ENCODE results near the gene IDH3G. TPM values are rescaled to one million over a fixed set of nuclear protein-coding genes. Genes with fewer than 3 reads are reported as not detected.

Gene IDH3G
- total RNA-seq, result 74.0 and 81.8 TPM in 2 replicates

DNA sequence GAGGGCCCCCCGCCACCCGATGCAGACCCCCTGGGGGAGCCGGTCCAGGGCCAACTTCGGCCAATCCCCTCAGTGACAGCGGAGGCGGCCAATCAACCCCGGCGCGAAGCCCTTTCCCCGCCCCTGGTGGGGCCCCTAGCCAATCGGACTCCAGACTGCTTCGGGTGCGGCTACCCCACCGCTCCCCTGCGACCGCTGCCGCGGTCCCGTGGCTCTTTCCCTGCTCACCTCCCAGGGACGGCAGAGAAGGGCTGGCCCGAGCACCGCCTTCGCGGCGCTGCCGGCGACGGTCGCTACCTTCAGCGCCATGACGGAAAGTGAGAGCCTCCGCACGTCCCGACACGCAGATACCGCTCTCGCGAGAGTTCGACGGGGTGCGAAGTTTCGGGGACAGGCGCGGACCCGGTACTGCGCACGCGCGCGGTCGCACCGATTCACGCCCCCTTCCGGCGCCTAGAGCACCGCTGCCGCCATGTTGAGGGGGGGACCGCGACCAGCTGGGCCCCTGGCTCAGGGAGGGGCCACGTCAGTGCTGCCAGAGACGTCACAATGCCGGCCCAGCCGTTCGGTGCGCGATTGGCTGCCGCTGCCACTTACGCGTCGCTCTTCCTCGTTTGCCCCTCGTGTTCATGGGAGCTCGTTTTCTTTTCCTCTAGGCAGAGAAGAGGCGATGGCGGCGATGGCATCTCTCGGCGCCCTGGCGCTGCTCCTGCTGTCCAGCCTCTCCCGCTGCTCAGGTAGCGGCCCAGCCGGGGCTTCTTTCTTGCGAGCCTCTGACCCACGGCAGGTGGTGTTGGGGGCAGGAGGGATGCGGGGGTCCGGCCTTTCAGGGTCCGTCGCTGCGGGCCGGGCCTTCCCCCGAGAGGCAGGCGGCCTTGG lies at the start of gene IDH3G, which contains the start of gene SSR4:
Gene IDH3G, minus strand, starts transcription at position 358 of the 879 bp plus-strand sequence. Its CDS starts 49 bp downstream, at position 309.
Gene SSR4, plus strand, starts transcription at position 651 of the 879 bp plus-strand sequence. Its CDS starts 20 bp downstream, at position 671.

DNA sequence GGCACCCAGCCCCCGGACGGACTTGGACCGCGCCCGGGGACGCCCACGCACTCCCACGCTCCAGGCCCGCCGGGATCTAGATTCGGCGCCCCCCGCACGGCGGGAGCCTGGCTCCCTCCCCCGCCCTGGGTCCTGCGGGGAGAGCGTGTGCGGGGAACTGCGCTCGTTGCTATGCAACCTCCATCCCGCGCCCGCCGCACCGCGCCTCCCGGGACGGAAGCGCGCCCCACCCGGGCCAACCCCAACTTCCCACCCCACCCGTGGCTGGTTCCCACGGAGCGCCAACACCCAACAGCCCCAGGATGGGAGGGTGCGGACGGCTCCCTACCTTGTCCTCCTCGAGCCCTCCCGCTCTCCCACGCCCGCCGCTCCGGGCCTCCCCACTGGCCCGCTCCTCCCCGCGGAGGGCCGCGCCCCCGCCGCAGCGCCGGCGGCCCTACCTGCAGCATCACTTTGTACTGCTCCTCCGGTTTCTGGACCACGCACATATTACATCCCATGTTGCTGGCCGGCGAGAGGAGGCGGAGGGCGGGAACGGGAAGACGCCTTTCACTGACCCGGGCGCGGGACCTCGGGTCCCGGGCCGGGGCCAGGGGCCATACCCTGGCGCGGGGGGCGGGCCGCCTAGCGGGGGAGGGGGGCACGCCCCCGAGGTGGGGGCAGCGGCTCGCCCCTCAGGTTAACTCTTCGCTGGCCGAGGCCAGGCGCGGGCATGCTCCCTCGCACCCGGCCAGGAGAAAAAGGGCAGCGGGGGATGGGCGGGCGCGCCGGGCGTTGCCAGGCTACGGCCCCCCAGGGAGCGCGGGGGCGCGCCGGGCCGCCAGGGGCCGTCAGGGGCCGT lies 35.8 kb upstream of the IDH3G start, which contains the start of gene PDZD4:
Gene PDZD4, minus strand, starts transcription at position 746 of the 841 bp plus-strand sequence. Its CDS starts 246 bp downstream, at position 500.

DNA sequence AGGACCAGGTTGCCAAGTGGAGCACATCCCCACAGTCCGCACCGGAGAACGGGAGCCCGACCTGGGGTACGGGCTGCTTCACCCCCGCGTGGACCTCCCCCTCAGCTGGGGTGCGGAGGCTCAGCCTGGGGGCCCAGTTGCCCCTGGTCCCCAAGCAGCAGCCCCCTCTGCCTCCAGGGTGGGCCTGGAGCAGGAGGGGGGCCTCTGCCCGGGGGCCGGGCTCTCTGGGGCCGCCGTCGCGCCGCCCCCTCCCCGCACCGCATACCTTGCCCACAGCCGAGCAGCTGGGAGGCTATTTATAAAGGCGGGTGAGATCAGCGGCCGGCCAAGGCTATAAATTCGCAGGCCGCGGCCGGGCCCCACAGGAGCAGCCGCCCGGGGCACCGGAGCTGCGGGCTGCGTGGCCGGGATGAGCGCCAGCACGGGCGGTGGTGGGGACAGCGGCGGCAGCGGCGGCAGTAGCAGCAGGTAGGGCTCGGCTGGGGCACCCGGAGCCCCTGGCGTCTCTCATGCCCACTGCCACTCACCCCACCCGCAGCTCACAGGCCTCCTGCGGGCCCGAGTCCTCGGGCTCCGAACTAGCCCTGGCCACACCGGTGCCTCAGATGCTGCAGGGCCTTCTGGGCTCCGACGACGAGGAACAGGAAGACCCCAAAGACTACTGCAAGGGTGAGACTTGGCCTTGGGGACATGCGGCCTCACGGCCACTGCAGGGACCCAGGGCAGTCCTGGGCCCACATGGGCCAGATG lies 13.3 kb downstream of the IDH3G start, which contains the start of gene SRPK3:
Gene SRPK3, plus strand, starts transcription at position 364 of the 750 bp plus-strand sequence. Its CDS starts 46 bp downstream, at position 410.

DNA sequence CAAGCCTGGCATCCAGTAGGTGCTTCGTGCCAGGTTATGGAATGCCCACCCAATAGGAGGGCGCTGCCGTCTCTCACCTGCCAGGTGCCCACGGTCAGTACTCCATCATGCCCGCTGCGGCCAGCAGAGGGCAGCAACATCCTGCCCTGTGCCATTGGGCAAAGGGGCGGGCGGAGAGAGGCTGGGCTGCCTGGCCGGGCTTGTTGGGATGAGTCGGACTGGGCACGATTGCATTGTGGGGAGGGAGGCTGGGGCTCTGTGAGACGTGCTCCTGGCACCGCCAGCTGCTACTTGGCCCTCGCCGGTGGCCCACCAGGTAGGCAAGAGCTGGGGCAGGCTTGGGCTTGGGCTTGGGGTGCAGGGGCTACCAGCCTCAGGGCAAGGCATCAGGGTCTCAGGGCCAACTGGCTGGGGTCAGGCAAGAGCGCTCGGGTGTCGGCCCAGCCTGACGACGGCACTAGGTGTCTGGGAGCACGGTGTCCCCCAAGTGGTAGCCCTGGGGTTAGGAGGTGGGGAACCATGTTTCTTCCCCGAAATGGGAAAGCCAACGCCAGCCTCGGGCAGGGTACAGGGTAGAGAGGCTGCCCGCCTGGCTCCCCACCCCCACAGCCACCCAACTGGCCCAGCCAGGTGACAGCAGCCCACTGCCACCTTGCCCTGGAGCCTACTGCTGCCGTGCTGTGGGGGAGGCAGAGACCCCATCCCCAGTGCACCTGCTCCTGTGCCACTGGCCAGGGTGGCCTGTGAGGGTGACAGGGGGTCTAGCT lies 30.0 kb downstream of the IDH3G start, which contains the start of gene PLXNB3:
Gene PLXNB3, plus strand, starts transcription at position 261 of the 767 bp plus-strand sequence. CDS start 1,287 bp downstream, outside the sequence.

Other genes with a start within 250 kb of the IDH3G start
- 33.8 and 36.5 TPM in 2 replicates for gene CCNQ, start 195.2 kb downstream of the IDH3G start, total RNA-seq
- gene DUSP9, start 147.2 kb downstream of the IDH3G start, total RNA-seq, result 0.90 TPM in 1 of 2 replicates, not detected in the other
- 0.49 and 0.90 TPM in 2 replicates for gene PNCK, start 120.6 kb downstream of the IDH3G start, total RNA-seq
- gene SLC6A8, start 106.4 kb downstream of the IDH3G start, total RNA-seq, result 48.6 and 52.0 TPM in 2 replicates
- gene BCAP31, start 70.0 kb downstream of the IDH3G start, total RNA-seq, result 170 and 172 TPM in 2 replicates
- 17.5 and 24.9 TPM in 2 replicates for gene ABCD1, start 69.5 kb downstream of the IDH3G start, total RNA-seq
- 1.3 and 6.0 TPM in 2 replicates for gene PLXNB3, start 30.1 kb downstream of the IDH3G start, total RNA-seq
- 0.72 TPM in 1 of 2 replicates, not detected in the other for gene SRPK3, start 13.3 kb downstream of the IDH3G start, total RNA-seq
- 347 and 394 TPM in 2 replicates for gene SSR4, start 293 bp upstream of the IDH3G start, total RNA-seq
- 1.1 and 5.5 TPM in 2 replicates for gene PDZD4, start 36.2 kb upstream of the IDH3G start, total RNA-seq
- 2.9 and 8.6 TPM in 2 replicates for gene L1CAM, start 91.8 kb upstream of the IDH3G start, total RNA-seq
- not detected in 2 replicates for gene AVPR2, start 110.3 kb upstream of the IDH3G start, total RNA-seq
- 1.4 TPM in 1 of 2 replicates, not detected in the other for gene ARHGAP4, start 131.9 kb upstream of the IDH3G start, total RNA-seq
- 127 and 163 TPM in 2 replicates for gene NAA10, start 140.7 kb upstream of the IDH3G start, total RNA-seq
- 0.54 and 2.3 TPM in 2 replicates for gene RENBP, start 150.3 kb upstream of the IDH3G start, total RNA-seq
- gene HCFC1, start 177.4 kb upstream of the IDH3G start, total RNA-seq, result 22.6 and 39.9 TPM in 2 replicates
- 5.2 and 7.8 TPM in 2 replicates for gene TMEM187, start 178.4 kb upstream of the IDH3G start, total RNA-seq
- gene IRAK1, start 225.5 kb upstream of the IDH3G start, total RNA-seq, result 95.0 and 131 TPM in 2 replicates